ENCODE measurements around the gene MBD6.
A peak's percentile ranks its signal among the peaks of the same experiment; 100 is the strongest.

The MBD6 gene, protein sequence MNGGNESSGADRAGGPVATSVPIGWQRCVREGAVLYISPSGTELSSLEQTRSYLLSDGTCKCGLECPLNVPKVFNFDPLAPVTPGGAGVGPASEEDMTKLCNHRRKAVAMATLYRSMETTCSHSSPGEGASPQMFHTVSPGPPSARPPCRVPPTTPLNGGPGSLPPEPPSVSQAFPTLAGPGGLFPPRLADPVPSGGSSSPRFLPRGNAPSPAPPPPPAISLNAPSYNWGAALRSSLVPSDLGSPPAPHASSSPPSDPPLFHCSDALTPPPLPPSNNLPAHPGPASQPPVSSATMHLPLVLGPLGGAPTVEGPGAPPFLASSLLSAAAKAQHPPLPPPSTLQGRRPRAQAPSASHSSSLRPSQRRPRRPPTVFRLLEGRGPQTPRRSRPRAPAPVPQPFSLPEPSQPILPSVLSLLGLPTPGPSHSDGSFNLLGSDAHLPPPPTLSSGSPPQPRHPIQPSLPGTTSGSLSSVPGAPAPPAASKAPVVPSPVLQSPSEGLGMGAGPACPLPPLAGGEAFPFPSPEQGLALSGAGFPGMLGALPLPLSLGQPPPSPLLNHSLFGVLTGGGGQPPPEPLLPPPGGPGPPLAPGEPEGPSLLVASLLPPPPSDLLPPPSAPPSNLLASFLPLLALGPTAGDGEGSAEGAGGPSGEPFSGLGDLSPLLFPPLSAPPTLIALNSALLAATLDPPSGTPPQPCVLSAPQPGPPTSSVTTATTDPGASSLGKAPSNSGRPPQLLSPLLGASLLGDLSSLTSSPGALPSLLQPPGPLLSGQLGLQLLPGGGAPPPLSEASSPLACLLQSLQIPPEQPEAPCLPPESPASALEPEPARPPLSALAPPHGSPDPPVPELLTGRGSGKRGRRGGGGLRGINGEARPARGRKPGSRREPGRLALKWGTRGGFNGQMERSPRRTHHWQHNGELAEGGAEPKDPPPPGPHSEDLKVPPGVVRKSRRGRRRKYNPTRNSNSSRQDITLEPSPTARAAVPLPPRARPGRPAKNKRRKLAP

DNA sequence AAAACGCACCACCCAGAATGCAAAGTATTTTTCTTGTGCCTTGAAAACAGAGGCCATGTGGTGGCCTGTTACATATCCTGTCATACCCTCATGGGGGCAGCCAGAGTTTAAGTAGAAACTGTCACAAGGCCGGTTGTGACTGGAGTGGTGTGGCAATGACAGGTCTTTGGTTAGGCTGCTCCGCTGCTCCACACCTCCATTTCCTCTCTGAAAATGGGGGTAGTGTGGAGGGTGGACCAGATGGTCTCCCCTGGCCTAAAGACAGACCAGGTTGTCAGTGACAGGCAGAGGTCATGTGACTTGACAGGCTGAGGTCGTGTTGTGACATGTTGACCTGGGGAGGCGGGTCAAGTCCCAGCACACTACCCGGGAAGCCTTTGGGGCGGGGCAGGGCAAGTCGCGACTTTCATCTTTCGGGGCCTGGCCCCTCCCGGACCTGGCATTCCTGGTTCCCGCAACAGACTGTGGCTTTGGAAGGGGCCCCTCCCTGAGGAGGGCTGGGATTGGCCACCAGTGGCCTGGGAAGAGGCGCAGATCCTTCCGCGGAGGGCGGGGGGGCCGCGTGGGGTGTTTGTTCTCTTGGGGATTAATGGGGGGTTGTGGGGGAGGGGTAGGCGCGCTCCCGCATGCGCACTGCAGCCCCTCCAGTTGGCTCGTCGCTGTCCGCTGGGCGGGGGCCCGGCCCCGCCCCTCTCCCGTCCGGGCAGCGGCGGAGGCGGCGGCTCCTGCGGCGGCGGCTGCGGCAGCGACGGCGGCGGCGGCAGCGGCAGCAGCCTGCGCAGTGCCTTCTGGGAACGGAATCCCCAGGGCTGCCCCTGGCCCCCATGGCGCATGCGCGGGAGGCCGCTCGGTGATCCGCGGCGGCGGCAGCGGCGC, at the start of gene MBD6:
MBD6 (plus strand) TSS at position 814 of the 876 bp plus-strand sequence. CDS start 1,480 bp downstream, outside the sequence.
- DNase-seq (ENCODE audit: low spot score): peak; percentile 98

DNA sequence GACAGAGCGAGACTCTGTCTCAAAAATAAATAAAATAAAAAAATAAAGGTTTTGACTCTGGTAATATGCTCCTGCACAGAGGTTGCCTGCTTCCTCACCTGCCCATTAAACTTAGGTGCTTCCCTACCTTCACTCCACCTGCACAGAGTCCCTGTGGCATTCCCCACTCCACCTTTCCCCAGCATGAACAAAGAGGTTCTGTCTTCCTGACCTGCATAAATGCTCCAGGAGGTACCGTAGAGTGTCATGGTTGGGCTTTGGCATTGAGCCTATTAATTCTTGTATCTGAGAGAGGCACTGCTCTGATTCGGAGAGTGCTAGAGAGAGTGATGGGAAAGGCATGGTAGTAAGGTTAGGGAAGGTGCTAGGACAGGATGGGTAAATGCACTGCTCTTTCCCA, 49.2 kb upstream of the MBD6 start:
- DNase-seq (ENCODE audit: low spot score): no peak

DNA sequence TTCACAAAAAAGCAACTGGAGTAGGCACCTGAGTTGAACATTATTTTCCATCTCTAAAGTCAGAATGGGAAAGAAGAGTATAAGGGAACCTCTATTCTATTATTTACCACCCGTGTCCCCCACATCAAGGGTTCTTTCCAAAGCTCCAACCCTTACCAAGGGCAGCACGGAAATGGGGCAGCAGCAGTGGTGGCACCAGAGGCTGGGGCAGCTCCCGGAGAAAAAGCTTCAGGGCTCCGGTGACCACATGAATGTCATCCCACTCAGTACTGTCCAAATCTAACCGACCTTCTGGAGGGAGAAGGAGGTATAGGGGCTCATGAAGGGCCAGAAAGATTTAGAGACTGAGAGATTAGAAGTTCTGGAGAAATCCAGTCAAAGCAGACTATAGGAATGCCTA, 48.7 kb upstream of the MBD6 start:
- DNase-seq (ENCODE audit: low spot score): no peak

DNA sequence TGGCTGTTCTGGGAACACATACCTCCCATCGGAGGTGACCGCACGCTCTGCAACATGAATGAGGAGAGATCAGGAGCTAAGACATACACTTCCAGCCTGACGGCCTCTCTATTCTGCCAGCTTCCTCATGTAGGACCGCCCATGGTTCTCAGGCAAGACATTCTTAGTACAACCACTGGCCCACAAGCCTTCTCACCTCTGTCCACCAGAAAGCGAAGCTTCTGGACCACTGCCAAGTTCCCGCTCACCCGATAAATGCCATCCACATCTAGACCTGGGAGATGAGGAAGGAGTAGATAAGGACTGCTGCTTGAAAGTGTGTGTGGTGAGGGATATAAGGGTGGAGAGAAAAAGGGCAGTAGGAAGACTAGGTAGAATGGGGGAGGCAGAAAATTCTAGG, 48.2 kb upstream of the MBD6 start:
- DNase-seq (ENCODE audit: low spot score): no peak

DNA sequence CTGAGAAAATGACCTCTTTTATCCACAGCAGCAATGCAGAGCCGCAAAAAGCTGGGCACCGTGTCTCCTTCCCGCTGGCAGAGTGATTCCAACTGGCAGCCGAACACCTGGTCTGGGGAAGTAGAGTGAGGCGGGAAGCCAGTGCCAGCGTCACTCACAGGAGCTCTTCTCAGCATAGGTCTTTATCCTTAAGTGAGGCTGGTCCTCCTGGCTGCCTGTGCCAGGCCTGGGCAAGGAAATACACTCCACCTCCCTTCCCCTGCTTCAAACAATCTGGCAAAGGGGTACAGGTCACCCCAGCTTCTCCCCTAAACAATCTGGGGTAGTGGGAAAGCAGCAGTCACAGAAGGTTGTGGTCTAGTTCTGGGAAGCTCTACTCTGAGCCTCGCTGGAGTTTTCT, 47.8 kb upstream of the MBD6 start:
- no peak for DNase-seq (ENCODE audit: low spot score)

DNA sequence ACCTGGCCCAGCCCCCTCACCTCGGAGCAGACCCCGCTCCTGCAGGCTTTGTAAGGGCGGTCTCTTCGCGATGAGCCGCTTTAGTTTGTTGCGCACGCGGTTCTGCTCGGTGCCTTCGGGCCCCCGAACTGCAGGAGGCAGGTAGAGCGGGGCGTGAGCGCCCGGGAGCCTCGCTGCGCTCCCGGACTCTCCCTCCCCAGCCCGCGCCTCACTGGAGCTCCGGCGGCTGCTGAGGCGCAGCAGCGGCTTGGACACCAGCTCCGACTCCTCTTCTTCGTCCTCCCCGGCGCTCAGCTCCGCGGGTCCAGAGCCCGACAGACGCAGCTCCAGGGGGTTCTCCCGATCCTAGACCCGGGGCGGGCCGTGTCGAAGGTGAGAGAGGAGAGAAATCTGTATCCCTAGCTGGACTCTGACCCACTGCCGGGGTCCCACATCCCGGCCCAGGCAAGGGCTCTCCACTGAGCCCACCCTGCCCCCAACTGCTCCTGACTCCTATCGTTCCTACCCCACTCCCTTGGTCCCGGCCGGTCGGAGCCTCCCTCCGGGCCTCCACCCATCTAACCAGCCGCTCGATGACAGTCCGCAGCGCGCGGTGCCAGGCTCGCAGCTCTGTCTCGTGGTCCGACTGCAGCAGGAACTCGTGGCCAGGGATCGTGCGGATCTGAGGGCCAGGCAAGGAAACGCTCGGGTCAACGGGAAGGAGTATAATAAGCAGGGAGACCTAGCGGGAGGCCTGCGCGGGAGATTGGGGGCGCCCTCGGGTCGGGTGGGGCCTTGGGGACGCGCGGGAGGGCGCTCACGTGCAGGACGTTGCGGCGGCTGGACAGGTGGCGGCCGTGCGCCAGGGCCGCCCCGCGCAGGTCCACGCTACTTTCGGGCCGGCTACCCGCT, 47.1 kb upstream of the MBD6 start:
- DNase-seq (ENCODE audit: low spot score): peak; percentile 71

DNA sequence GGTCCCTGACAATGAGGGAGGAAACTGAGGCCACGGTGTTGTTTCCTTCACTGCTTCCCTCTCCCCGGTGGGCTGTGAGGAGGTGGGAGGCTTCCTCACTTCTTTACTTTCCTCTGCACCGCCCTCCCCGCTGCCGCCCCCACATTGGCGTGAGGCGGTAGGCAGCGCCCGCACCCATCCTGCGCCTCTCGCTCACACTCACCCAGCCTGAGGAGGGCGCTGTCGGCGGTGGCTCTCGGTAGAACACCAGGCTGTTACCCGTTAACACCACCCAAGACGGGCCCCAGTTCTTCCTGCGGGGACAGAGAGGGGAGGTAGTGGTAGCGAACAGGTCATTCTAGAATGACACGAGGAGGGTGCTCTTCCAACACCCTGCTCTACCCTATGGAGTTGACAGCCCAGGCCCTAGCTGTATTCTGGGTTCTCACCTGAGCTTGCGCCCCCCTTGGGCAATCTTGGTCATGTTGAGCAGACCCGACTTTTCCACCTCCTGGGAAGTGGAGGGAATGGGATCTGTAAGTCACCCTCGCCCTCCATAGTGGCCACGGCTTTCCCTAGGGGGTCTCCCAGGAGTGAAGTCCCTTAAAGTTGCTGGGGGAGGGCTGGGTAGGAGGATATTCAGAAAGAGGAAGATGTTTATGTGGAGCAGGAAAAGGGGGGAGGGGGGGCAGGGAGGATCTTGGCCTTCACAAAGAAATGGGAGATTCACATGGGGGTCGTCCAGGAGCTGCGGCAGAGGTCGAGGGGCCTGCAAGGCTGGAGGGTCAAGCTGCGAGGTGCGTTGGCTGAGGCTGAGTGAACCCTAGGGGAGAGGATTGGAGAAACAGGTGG, 46.2 kb upstream of the MBD6 start:
- DNase-seq (ENCODE audit: low spot score): no peak

DNA sequence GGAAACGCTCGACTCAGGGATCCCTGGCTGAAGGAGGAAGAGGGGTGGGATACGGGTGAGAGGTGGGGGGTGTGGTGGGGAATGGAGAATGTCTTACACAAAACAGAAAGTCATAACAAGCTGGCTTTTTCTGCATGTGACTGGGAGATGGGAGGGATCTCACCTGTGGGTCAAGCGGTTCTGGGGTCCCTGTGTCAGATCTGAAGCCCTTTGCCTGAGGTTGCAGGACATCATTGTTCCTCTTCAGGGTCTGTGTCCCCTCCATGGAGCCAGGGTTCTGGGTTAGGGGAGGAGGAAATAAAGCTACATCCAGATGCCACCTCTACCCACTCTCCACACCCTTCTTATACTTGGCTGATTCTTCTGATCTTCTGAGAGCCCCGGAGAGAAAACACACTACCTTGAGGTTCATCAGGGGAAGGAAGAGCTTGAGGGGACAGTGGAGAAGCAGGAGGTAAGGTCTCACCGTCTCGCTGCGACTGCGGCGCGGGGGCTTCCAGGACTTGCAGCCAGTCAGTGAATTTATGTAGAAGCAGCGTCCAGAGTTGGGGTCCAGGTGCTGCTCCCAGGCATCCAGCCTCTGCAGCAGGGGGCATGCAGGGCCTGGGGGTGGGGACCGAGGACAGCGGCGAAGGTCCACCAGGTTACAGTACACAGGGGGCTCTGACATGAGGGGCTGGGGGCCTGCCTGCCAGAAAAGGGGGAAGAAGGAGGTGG, 45.5 kb upstream of the MBD6 start:
- no peak for DNase-seq (ENCODE audit: low spot score)

DNA sequence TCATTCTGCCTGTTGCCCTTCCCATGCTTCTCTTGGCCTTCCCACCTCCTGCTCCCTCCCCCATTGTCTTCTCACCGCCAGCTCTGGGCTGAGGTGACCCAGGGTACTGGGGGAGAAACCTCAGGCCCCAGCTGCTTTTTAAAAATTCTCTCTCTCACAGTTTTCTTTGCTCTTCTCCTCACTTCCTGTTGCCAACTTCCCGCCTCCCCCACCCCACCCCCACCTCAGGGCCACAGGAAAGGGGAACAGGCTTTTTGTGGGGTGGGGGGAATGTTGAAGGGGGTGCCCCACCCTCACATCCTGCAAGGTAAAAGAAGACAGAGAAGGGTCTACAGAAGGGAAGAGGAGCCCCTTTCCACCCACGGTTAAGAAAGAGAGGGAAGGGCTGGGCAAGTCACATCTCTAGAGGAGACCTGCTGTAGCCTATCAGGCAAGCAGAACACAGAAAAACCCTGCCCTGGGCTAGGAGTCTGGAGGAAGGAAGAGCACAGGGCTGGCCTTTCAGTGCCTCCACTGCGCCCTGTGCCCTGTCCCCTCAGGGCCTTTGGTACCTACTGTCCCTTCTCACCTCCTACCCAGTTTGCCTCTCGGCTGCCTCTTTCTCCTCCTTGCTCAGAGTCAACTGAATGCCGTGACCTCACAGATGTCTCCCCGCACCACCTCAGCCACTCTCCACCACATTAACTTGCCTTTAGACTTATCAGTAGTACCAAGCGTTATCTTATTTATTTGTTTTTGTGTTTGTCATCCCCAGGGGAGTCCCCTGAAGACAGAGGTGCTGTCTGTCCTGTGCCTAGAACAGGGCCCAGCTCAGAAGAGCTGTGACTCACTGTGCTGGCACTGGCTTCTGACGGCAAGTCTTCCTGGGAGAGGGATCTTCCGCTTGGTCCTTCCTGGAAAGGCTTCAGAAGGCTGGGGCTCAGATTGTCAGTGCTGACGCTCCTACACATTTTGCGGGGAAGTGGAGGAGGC, 44.6 kb upstream of the MBD6 start:
- no peak for DNase-seq (ENCODE audit: low spot score)

DNA sequence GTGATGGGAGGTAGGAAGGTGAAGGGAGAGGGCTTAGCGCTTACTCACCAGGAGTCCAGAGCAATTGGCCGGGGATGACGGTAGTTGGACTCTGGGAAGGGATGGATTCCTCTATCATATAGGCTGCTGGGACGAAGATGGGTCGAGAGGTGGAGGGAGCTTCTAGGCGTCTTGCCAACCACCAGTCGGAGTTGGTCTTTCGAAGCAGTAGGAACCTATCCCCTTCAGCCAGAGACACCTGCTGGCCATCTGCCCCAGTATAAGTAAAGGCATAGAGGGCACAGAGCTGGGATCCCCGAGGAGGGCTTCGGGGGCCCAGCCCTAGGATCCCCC, 43.6 kb upstream of the MBD6 start:
- DNase-seq (ENCODE audit: low spot score): no peak

DNA sequence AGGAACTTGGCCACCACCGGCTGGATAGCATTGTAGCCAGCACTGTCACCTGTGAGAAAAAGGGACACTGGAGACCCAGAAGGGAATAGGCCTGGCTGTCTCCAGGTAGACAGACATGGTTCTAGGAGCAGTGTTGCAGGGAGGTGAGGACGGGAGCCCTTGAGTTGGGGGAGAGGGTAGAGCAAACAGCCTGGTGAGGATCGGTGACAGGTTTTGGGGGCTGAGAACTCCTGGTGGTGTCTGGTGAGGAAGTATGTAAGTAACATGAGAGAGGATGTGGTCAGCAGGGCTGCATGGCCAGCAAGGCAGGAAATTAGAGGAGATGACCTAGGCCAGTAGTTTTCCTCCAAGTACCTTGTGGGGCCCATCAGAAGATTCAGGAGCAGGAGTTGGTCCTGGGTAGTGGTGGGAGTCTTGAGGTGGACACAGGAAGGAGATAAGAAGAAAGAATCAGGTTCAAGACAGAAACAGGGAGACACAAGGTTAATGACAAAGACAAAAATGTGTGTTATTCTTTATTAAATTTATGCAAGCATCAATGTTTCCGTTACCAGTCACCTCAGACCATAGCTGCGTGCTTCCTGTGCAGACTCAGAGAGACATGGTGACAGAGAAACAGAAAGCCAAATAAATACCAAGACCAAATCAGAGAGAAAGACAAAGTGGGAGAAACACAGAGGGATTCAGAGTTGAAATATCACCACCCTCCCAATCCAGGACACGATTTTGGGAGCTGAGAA, 43.1 kb upstream of the MBD6 start, which contains the start of gene ARHGAP9:
ARHGAP9 (minus strand) TSS at position 491 of the 740 bp plus-strand sequence; CDS start at position 31, 460 bp downstream.
- no peak for DNase-seq (ENCODE audit: low spot score)

DNA sequence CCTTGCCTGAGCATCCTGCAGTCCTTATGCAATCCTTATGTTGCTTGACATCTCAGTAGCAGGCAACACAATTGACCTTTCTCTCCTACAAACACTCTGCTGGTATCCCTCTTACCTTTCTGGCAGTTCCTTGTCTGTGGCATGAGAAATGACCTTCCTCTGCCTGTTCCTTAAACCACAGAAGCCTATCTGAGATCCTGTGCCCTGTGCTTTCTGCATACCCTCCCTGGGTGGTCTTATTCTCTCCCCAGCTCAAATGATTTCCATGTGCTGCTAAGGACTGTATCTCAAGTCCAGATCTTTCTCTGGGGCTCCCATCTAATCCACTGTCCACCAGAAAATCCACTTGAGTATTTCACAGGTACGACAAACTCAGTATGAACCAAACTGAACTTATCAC, 41.0 kb upstream of the MBD6 start:
- no peak for DNase-seq (ENCODE audit: low spot score)

DNA sequence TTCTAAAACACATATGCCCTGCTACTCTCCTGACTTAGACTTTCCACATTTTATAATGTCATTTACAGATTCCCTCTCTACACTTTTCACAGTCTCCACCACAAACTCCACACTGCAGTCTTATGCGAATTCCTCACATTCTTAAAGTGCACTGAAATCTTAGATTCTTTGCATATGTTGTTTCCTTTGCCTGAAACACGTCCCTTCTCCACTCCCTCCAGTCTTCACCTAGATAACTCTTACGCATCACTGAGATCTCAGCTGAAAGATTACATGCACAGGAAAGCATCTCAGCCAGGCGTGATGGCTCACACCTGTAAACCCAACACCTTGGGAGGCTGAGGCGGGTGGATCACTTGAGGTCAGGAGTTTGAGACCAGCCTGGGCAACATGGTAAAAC, 39.2 kb upstream of the MBD6 start:
- peak; percentile 48 for DNase-seq (ENCODE audit: low spot score)

DNA sequence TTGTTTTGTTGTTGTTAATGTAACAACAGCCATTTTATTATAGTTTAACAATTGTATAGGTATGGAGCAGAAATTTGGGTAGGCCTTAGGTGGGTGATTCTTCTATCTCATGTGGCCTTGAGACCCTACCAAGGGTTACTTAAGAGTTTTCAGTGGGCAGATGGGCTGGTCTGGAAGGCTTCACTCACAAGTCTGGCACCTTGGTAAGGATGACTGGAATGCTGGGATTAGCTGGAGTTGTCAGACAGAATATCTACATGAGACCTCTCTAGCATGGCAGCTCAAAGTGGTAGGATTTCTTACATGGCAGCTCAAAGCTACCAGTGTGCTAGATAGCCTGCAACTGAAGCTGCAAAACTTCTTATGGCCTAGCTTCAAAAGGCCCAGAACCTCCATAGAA, 36.9 kb upstream of the MBD6 start:
- DNase-seq (ENCODE audit: low spot score): no peak

DNA sequence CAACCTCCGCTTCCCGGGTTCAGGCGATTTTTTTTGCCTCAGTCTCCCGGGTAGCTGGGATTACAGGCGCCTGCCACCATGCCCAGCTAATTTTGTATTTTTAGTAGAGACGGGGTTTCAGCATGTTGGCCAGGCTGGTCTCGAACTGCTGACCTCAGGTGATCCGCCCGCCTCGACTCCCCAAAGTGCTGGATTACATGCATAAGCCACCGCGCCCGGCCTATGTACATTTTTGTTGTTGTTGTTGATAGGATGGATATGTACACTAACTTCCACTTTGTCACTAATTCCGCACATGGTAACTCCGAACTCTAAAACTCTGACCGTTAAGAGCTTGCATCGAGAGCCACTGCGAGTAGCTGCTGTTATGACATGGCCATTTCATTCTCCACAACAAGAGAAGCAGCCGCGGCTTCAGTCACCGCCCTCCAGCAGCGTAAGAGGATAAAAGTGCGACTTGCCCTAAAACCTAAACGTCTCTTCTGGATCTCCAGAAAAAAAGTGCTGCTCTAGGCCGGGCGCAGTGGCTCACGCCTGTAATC, 35.5 kb upstream of the MBD6 start:
- no peak for DNase-seq (ENCODE audit: low spot score)

DNA sequence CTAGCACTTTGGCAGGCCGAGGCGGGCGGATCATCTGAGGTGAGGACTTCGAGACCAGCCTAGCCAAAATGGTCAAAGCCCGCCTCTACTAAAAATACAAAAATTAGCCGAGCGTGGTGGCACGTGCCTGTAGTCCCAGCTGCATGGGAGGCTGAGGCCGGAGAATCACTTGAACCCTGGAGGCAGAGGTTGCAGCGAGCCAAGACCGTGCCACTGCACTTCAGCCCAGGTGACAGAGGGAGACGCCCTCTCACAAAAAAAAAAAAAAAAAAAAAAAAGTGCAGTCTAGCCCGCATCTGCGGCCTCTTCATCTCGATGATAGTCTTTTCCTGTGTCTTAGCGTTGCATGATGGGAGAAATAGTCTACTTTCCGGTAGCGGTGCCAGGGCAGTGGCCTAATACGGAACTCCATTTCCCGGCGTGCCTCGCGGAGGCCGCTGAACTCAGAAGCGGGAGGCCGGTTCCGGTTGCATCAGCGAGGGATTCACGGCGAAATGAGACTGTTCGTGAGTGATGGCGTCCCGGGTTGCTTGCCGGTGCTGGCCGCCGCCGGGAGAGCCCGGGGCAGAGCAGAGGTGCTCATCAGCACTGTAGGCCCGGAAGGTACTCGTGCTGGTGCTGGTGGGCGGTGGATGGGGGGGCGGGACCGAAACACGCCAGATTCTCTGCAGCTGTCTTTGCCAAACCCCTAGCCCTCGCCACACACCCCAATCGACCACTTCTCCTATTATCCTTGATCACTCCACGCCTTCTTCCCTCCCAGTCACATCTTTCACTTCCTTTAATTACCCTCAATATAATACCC, 34.8 kb upstream of the MBD6 start, which contains the start of gene MARS1:
MARS1 (plus strand) TSS at position 472 of the 805 bp plus-strand sequence; CDS start at position 495, 23 bp downstream.
- DNase-seq (ENCODE audit: low spot score): peak; percentile 94
